SH-SY5Y (cell line): ENCODE results near the gene APLP2.

ENCODE experiments used
- GATA2 ChIP-seq: IDR thresholded peaks from 2 replicates; pipeline ENCODE4 v1.6.1; 2011; ENCODE audit warnings: mild to moderate bottlenecking, low read depth, low read length
- GATA3 ChIP-seq: IDR thresholded peaks from 2 replicates; pipeline ENCODE4 v1.6.1; 2011; ENCODE audit warnings: low read depth, mild to moderate bottlenecking, low read length, moderate library complexity

Gene APLP2

DNA sequence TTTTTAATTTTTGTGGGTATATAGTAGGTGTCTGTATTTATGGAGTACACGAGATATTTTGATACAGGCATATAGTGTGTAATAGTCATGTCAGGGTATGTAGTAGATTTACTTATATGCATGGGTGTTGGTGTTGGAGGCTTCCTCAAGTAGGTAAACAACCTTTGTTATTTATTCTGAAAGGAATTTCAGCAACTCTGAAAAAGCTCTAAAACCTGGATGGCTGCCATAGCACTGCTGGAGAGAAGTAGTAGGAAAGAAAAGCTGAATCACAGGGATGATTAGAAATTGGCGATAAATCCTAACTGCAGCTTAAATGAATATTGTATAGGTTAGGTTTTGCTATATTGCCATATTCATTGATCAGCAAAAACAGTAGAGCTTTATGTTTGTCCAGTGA, 45.5 kb downstream of the APLP2 start:
- TF ChIP-seq GATA2 (no peak), GATA3 (no peak)

DNA sequence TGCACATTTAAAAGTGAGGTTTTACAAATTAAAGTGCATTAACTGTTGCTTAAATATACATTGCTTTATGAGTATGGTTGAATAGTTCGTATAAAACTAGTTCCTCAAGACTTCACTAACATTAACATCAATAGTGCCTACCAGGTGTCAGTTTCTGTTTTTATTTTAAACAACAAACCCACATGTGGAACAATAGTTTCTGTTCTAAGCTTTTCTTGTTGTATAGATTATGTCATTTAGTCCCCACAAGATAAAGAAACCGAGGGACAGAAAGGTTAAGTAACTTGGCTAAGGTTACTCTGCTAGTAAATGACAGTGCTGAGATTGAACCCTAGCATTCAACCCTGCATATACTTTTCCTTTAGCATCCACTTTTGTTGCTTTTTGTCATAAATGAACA, 48.5 kb downstream of the APLP2 start:
- no peak for TF ChIP-seq GATA2
- TF ChIP-seq GATA3: no peak

DNA sequence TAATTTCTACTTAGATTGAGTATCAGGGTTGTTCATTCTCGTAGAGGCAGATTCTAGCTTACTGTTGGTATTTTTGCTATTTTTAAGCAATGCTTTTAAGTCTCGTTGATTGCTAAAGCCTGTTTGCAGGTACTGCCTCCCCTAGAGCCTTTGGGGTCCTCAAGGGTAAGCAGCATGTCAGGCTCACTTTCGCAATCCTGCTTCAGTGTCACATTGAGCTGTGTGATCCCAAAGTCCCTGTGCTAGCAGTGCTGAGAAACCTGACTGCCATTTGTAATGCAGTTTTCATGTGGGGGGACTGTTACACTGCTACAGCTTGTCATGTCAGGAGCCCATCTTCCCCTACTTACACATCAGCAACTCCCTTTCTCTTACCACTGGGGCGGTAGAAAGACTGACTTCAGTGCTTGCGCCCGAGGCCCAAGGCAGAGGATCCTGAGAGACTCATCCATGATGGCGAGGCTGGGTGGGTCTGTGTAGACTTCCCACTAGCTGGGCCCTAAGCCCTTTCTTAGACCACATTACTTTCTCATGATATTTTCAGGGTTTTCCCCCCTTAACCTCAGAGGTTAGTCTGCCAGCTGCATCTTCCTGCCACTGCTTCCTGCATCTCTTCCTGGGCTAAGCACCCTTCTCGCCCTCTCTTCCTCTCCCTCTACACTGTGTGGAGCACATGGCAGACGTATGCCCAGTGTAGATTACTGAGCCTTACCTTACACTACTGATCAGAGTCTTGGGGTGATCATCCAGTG, 49.1 kb downstream of the APLP2 start:
- TF ChIP-seq GATA2: no peak
- no peak for TF ChIP-seq GATA3

DNA sequence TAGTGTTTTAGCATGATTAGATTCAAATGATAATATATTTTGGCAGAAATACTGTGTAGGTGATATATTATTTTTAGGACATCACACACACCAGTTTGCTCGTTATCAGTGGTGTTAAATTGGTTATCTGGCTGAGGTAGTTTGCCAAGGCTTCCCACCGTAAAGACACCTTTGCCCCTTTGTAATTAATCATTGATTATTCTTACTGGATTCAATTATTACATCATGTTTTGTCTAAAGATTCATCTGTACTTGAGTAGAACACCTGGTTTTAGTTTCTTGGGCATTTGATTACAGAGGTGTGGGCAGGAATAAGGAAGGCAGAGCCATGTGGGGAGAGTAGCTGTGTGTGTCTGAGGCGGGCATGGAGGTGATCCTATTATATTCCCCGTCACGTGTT, 50.4 kb downstream of the APLP2 start:
- TF ChIP-seq GATA3 (no peak), GATA2 (no peak)

DNA sequence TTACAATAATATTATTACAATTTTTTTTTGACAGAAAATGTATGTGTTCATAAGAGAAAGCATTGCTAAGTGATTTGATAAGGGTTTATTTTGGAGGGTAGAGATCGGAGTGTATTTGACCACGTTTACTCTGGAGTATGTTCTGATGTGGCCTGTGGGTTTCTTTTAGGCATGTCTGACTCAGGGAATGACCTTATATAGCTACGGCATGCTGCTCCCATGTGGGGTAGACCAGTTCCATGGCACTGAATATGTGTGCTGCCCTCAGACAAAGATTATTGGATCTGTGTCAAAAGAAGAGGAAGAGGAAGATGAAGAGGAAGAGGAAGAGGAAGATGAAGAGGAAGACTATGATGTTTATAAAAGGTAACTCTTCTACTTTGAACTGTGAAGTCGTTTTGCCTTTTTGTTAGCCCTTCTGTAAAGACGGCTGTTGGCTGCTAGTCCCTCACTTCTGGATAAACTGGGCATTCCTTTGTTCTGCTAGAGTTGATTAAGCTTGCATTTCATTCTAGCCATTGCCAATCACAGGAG, 51.8 kb downstream of the APLP2 start:
- no peak for TF ChIP-seq GATA2
- no peak for TF ChIP-seq GATA3

DNA sequence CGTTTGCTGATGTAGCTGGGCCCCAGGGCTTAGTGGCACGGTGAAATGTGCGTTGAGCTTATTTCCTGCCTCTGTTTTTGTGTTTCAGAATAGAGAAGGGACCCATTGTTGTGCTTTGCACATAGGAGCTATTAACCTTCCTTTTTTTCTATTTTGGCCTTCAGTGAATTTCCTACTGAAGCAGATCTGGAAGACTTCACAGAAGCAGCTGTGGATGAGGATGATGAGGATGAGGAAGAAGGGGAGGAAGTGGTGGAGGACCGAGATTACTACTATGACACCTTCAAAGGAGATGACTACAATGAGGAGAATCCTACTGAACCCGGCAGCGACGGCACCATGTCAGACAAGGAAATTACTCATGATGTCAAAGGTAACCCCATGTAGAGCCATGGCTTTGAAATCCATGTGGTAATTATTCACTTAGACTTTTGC, 52.5 kb downstream of the APLP2 start:
- TF ChIP-seq GATA2: no peak

DNA sequence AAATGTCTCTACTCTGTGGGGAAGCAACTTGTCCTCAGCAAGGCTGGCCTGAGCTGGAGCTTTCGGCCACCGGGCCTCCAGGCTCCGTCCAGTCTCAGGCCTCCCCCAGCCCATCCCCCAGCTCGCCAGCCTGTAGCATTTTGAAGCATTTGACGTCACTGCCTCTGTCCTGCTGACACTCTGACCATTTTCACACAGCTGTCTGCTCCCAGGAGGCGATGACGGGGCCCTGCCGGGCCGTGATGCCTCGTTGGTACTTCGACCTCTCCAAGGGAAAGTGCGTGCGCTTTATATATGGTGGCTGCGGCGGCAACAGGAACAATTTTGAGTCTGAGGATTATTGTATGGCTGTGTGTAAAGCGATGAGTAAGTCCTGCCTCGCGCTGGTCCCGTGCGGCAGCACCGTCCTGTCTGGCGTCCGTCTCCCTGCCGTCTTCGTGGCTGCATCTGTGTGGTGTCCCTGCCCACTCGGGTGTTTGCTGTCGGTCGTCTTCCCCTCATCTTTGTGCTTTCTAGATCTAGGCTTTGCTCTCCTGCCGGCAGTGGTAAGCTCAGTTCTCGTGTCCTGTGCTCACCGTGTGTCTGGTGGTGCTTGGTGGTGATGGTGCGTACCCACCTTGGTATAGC, 53.8 kb downstream of the APLP2 start:
- TF ChIP-seq GATA2: no peak
- no peak for TF ChIP-seq GATA3

DNA sequence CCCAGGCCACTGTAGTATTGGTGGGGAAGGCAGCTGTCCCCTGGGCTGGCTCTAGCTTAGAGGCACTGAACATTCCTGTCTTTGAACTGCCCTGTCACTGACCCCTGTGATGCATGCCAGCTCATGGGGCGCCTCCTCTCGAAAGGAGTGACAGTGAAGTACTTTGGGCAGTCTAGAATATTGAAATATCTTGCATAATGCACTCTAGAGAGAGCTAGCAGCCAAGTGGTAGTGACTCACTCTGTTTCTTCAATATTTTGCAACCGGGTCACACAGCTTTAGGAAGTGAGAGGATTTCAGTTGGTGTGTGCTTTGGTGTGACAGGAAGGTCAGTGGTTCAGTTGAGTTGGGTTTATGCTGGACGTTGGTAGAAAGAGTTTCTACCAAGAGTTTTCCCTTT, 54.4 kb downstream of the APLP2 start:
- TF ChIP-seq GATA3: no peak
- no peak for TF ChIP-seq GATA2

DNA sequence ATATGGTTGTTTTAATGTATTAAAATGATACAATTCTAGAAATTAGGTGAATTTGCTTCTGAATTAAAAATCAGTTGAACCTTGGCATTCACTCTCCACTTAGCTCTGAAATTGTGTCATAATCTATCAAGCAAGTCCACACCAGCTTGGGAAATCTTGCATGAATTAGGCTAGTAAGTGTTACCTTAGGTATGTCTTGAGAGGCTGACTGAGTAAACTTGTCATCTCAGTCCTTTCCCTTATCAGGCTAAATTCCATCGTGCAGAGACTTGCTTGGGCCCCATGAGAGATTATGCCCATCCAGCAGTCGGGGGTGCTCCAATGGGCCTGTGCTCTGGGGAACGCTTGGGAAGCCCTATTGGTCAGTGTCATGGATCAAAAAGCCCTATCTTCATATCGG, 55.9 kb downstream of the APLP2 start:
- TF ChIP-seq GATA3 (no peak), GATA2 (no peak)

DNA sequence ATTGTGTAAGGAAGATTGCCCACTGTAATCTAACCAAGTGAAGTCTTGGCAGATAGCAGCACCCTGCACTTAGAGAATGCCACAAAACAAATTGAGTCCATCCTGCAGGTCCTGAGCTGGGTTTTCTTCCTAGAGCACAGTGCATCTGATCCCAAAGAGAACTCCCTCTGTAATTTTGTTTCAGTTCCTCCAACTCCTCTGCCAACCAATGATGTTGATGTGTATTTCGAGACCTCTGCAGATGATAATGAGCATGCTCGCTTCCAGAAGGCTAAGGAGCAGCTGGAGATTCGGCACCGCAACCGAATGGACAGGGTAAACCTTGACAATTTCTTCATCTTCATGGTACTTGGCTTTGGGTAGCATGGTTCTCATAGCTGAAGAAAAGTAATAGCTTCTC, 56.8 kb downstream of the APLP2 start:
- TF ChIP-seq GATA3 (no peak), GATA2 (no peak)

DNA sequence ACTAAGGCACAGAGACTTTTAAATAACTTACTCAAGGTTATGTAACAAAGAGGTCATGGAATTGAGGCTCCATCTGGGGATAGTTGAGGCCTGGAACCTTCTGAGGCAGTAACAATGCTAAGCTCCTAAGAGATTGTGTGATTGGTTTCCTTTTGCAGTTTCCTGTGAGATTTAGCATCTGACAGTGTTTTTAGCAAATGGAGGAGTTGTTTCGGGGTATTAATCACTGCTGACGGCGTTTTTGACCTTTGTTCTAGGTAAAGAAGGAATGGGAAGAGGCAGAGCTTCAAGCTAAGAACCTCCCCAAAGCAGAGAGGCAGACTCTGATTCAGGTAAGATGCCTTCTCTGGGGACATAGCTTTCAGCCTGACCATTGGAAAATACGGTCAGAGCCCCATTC, 57.8 kb downstream of the APLP2 start:
- TF ChIP-seq GATA2 (no peak), GATA3 (no peak)

DNA sequence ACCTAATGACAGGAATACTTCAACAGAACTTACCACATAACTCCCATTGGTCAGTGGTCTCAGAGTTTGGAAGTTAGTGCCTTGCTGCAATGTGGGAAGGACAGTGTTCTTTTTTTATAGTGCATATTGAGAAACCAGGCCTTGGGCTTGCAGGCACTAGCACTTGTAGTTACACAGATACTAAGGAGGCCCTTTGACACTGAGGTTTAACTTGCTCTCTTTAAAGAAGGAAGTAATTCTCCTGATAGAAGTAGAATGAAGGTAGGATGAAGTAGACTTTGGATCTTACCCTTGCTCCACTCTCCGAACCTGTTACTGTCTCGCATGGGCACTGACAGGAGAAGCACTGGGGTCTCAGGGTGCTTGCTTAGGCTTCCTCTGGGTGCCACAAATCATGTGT, 58.9 kb downstream of the APLP2 start:
- TF ChIP-seq GATA3 (no peak), GATA2 (no peak)

DNA sequence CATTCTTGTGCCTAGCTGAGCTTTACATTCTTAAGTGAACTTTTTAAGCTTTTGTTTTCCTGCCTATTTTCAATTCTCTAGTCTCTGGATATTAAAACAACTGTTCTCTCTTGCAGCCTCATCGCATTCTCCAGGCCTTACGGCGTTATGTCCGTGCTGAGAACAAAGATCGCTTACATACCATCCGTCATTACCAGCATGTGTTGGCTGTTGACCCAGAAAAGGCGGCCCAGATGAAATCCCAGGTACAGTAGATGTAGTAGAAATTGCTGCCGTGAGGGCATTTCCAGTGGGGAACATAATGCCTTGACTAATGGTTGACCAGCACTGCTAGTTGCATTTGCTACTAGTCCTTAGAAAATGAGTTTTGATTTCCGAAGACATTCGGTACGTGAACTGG, 60.2 kb downstream of the APLP2 start:
- TF ChIP-seq GATA3: no peak
- no peak for TF ChIP-seq GATA2

DNA sequence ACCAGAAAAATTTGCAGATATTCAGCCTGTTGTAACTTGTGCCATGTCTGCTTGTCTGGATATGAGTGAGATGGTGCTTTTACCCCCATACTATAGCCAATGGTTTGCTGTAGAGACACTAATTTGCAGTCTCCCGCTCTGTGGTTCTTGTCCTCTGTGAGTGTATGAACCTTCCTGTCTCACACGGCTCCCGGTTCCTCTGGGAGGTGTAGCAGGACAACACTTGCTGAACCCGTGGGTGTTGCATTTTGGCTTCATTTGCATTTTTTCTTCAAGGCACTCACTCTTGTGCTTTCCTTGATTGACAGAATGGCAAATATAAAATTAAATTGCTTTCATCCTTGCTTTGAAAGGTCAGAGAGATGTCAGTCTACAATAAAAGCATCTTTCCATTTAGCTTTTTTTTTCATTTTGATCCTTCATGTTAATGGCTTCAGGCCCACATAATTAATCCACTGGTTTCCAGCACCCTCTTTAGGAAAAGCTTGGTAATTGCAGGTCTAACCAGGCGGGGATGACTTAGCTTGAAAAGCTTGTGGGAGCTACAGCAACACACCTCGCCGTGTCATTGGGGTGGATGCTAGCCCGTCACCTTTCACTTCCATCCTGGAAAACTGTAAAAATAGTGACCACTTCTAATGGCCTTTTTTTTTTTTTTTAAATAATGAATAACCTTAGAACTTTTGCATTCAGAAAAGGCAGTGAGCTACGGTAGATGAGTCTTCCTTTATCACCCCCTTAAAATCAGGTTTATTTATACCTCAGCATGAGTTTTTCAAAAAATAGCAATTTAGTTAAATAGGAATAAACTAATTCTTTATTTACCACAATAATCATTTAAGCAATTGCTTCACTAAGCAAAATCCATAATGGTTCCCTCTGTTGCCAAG, 62.5 kb downstream of the APLP2 start:
- TF ChIP-seq GATA3: no peak
- TF ChIP-seq GATA2: no peak

DNA sequence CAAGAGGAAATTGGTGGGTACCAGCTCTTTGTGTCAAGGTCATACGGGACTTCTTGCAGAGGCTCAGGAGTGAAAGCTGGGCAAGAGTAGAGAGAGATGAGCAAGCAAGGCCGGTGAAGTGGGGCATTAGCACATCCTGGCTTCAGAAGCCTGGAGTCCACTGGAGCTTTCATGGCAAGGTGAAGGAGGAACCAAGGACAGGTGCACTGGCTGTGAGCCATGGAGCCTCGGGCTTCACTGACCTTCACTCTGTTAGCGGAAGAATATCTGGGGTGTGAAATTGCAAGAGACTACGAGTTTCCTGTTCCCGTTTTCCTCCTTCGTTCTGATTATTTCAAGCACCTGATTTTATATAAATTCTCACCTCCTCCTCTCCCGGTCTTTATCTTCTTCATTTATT, 64.0 kb downstream of the APLP2 start:
- TF ChIP-seq GATA2 (no peak), GATA3 (no peak)
